ENCODE results near the gene ZNF260. TPM values are rescaled to one million over a fixed set of nuclear protein-coding genes. Genes with fewer than 3 reads are reported as not detected.

ZNF260 gene
- total RNA-seq, result 10.5 and 12.3 TPM in 2 replicates
- polyA plus RNA-seq, result 17.5 and 32.0 TPM in 2 replicates

GRCh38 chr19:36528194-36528920 is at the start of gene ZNF260:
ZNF260 (minus strand) TSS chr19:36528271; CDS start chr19:36515238, 13,033 bp downstream.
- H3K27me3 ChIP-seq, result no peaks in the 10 kb centered on the region
- no peaks in the 10 kb centered on the region for H3K9me3 ChIP-seq (ENCODE audit: low read depth)
- H3K4me1 ChIP-seq (ENCODE audit: low read depth), result peaks cover 4% of the 10 kb centered on the region
- no peak for TF ChIP-seq CTCF (IDR thresholded peaks at IDR 0.05; ENCODE audit: low read depth, low read length)
- H3K4me3 ChIP-seq, result peak within 1 kb of the TSS; percentile 75
- H3K36me3 ChIP-seq, result peaks cover 3% of the 10 kb centered on the region
- peak within 1 kb of the TSS; percentile 95 for H3K27ac ChIP-seq
- DNase-seq (ENCODE audit: low read depth in 1 of 2, low spot score in 1 of 2), result peak; percentile 98 to 99

DNA sequence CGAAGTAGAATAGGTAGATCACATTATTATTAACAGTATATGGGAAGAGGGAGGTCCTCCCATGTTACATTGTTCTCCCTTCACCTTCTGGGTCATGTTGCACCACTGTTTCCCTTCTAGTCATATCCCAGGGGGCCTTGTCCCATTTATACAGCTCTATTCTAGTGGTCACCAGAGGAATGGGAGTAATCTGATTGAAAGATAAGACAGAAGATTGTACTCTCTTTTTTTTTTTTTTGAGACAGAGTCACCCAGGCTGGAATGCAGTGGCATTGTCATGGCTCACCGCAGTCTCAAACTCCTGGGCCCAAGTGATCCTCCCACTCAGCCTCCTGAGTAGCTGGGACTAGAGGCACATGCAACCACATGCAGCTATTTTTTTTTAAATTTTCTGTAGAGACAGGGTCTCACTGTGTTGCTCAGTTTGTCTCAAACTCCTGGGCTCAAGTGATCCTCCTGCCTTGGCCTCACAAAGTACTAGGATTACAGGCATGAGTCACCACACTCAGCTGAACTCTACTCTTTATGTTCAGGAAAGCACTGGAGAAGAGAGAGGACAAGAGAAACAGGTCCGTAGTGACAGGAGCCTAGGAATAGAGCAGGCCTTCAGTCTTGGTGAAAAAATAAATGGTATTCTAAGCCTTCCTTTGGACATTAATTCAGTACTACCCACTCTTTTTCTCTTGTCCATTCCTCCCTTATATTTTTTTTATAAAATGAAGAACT is 49.4 kb upstream of the ZNF260 start:
- no peaks in the 10 kb centered on the region for H3K27me3 ChIP-seq
- no peak for TF ChIP-seq CTCF (IDR thresholded peaks at IDR 0.05; ENCODE audit: low read depth, low read length)
- H3K9me3 ChIP-seq (ENCODE audit: low read depth), result no peaks in the 10 kb centered on the region
- peaks cover 5% of the 10 kb centered on the region for H3K4me1 ChIP-seq (ENCODE audit: low read depth)
- DNase-seq (ENCODE audit: low read depth in 1 of 2, low spot score in 1 of 2), result no peak
- H3K4me3 ChIP-seq, result no peak overlapping the region
- no peak overlapping the region for H3K27ac ChIP-seq
- peaks cover 22% of the 10 kb centered on the region for H3K36me3 ChIP-seq

- Histone ChIP-seq H3K9me3 (ENCODE audit: low read depth) (no peaks in the 10 kb centered on the region), H3K36me3 (peaks cover 8% of the 10 kb centered on the region), H3K27me3 (no peaks in the 10 kb centered on the region), H3K27ac (peak overlapping the region; percentile 93), H3K4me3 (peak overlapping the region; percentile 75), H3K4me1 (ENCODE audit: low read depth) (peaks cover 10% of the 10 kb centered on the region)
- DNase-seq (ENCODE audit: low read depth in 1 of 2, low spot score in 1 of 2), result no peak
- no peak for TF ChIP-seq CTCF (IDR thresholded peaks at IDR 0.05; ENCODE audit: low read depth, low read length)
Measured at GRCh38 chr19:36574741-36575140, 46.7 kb upstream of the ZNF260 start.

GRCh38 chr19:36573895-36574720 is 46.0 kb upstream of the ZNF260 start:
- DNase-seq (ENCODE audit: low read depth in 1 of 2, low spot score in 1 of 2), result peak; percentile 0 to 35
- Histone ChIP-seq H3K9me3 (ENCODE audit: low read depth) (no peaks in the 10 kb centered on the region), H3K27ac (peak overlapping the region; percentile 93), H3K4me1 (ENCODE audit: low read depth) (peaks cover 10% of the 10 kb centered on the region), H3K36me3 (peaks cover 7% of the 10 kb centered on the region), H3K27me3 (no peaks in the 10 kb centered on the region), H3K4me3 (peak overlapping the region; percentile 75)
- TF ChIP-seq CTCF (IDR thresholded peaks at IDR 0.05; ENCODE audit: low read depth, low read length), result no peak

Data from cardiac muscle cell (in vitro differentiated cells and primary cell).